ENCODE results near the gene SLC12A8.

- TF ChIP-seq REST (IDR thresholded peaks at IDR 0.05; ENCODE audit: unreplicated experiment) (no peak), CTCF (conservative IDR thresholded peaks at IDR 0.05; ENCODE audit: low read depth in 2 of 2) (no peak), EZH2phosphoT487 (IDR thresholded peaks at IDR 0.05; ENCODE audit: unreplicated experiment) (no peak), JUNB (IDR thresholded peaks at IDR 0.05; ENCODE audit: unreplicated experiment) (no peak), EZH2 (IDR thresholded peaks at IDR 0.05; ENCODE audit: low read depth, unreplicated experiment) (no peak), POLR2AphosphoS5 (IDR thresholded peaks at IDR 0.05; ENCODE audit: low read depth) (no peak), NANOG (IDR thresholded peaks at IDR 0.05; ENCODE audit: borderline replicate concordance) (no peak), CREB1 (CRISPR knock-in tag; IDR thresholded peaks at IDR 0.05; ENCODE audit: low read depth) (no peak), ETS1 (IDR thresholded peaks at IDR 0.05) (no peak), ZNF331 (CRISPR knock-in tag; IDR thresholded peaks at IDR 0.05; ENCODE audit: low read depth) (no peak)
- TF ChIP-seq, protein P1, sequence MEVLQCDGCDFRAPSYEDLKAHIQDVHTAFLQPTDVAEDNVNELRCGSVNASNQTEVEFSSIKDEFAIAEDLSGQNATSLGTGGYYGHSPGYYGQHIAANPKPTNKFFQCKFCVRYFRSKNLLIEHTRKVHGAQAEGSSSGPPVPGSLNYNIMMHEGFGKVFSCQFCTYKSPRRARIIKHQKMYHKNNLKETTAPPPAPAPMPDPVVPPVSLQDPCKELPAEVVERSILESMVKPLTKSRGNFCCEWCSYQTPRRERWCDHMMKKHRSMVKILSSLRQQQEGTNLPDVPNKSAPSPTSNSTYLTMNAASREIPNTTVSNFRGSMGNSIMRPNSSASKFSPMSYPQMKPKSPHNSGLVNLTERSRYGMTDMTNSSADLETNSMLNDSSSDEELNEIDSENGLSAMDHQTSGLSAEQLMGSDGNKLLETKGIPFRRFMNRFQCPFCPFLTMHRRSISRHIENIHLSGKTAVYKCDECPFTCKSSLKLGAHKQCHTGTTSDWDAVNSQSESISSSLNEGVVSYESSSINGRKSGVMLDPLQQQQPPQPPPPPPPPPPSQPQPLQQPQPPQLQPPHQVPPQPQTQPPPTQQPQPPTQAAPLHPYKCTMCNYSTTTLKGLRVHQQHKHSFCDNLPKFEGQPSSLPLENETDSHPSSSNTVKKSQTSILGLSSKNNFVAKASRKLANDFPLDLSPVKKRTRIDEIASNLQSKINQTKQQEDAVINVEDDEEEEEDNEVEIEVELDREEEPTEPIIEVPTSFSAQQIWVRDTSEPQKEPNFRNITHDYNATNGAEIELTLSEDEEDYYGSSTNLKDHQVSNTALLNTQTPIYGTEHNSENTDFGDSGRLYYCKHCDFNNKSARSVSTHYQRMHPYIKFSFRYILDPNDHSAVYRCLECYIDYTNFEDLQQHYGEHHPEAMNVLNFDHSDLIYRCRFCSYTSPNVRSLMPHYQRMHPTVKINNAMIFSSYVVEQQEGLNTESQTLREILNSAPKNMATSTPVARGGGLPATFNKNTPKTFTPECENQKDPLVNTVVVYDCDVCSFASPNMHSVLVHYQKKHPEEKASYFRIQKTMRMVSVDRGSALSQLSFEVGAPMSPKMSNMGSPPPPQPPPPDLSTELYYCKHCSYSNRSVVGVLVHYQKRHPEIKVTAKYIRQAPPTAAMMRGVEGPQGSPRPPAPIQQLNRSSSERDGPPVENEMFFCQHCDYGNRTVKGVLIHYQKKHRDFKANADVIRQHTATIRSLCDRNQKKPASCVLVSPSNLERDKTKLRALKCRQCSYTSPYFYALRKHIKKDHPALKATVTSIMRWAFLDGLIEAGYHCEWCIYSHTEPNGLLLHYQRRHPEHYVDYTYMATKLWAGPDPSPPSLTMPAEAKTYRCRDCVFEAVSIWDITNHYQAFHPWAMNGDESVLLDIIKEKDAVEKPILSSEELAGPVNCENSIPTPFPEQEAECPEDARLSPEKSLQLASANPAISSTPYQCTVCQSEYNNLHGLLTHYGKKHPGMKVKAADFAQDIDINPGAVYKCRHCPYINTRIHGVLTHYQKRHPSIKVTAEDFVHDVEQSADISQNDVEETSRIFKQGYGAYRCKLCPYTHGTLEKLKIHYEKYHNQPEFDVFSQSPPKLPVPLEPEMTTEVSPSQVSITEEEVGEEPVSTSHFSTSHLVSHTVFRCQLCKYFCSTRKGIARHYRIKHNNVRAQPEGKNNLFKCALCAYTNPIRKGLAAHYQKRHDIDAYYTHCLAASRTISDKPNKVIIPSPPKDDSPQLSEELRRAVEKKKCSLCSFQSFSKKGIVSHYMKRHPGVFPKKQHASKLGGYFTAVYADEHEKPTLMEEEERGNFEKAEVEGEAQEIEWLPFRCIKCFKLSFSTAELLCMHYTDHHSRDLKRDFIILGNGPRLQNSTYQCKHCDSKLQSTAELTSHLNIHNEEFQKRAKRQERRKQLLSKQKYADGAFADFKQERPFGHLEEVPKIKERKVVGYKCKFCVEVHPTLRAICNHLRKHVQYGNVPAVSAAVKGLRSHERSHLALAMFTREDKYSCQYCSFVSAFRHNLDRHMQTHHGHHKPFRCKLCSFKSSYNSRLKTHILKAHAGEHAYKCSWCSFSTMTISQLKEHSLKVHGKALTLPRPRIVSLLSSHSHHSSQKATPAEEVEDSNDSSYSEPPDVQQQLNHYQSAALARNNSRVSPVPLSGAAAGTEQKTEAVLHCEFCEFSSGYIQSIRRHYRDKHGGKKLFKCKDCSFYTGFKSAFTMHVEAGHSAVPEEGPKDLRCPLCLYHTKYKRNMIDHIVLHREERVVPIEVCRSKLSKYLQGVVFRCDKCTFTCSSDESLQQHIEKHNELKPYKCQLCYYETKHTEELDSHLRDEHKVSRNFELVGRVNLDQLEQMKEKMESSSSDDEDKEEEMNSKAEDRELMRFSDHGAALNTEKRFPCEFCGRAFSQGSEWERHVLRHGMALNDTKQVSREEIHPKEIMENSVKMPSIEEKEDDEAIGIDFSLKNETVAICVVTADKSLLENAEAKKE (CRISPR knock-in tag; IDR thresholded peaks at IDR 0.05): no peak
Measured at GRCh38 chr3:125107861-125108567, 104.5 kb downstream of the SLC12A8 start.
